Suprapubic skin (tissue), 4 donors: ENCODE results near the gene GRM1. TPM values are rescaled to one million over a fixed set of nuclear protein-coding genes. Genes with fewer than 3 reads are reported as not detected.

ENCODE experiments used
- DNase-seq, 2 donors: peaks; one replicate each; pipeline ENCODE4 v3.0.0-alpha.2; 2019; ENCODE audit warnings: low spot score in 2 of 2
- H3K27ac ChIP-seq: fragments of 200-600 bp; sonication (generic); one replicate; pipeline ENCODE4 v1.5.1; 2019
- H3K27me3 ChIP-seq: fragments of 200-600 bp; sonication (generic); one replicate; pipeline ENCODE4 v1.5.1; 2019
- H3K36me3 ChIP-seq: fragments of 200-600 bp; sonication (generic); one replicate; pipeline ENCODE4 v1.5.1; 2019
- H3K4me1 ChIP-seq: fragments of 200-600 bp; sonication (generic); one replicate; pipeline ENCODE4 v1.5.1; 2019
- H3K4me3 ChIP-seq: fragments of 200-600 bp; sonication (generic); one replicate; pipeline ENCODE4 v1.5.1; 2019; ENCODE audit warnings: mild to moderate bottlenecking
- H3K9me3 ChIP-seq: fragments of 200-600 bp; sonication (generic); one replicate; pipeline ENCODE4 v1.5.1; 2019
- CTCF ChIP-seq, 2 donors: fragments of 200-600 bp in 1 of 2; fragments of 450-650 bp in 1 of 2; sonication (generic) in 1 of 2; IDR thresholded peaks; one replicate each; pipeline ENCODE4 v1.5.1; 2016 to 2019; ENCODE audit warnings: antibody characterized with exemption in 2 of 2, mild to moderate bottlenecking in 1 of 2, moderate library complexity in 1 of 2
- EP300 ChIP-seq: sonication (generic); formaldehyde crosslinking; IDR thresholded peaks from one replicate; pipeline ENCODE4 v1.6.1; 2017; ENCODE audit warnings: antibody characterized with exemption
- POLR2A ChIP-seq, 2 donors: fragments of 450-650 bp; IDR thresholded peaks; one replicate each; pipeline ENCODE4 v1.6.1; 2017; ENCODE audit warnings: antibody characterized with exemption in 2 of 2, mild to moderate bottlenecking in 2 of 2, moderate library complexity in 2 of 2
- POLR2AphosphoS5 ChIP-seq, 3 donors: sonication (generic); formaldehyde crosslinking; IDR thresholded peaks; one replicate each; pipeline ENCODE4 v1.6.1; 2017; ENCODE audit warnings: antibody characterized with exemption in 3 of 3
- WGBS: methylation state at CpG from one replicate; pipeline ENCODE4 v1.1.5; 2018; 5-methylcytosine and 5-hydroxymethylcytosine counted together
- total RNA-seq, 4 donors: library from RNA; depleted of rRNA; stranded (reverse); fragments of >200 nt; gene quantifications; one replicate each; pipeline ENCODE4 v1.1.0, GENCODE V29; 2016

Gene GRM1
- total RNA-seq, 4 donors from 2014 or later: 0.25 to 0.48 TPM; not detected in 2

GRCh38 chr6:146246028-146246427, 217.2 kb downstream of the GRM1 start:
- no peaks in the 10 kb centered on the region for H3K9me3 ChIP-seq
- no peaks in the 10 kb centered on the region for H3K4me1 ChIP-seq
- WGBS: 70% methylated on average over 1 of the region's 1 CpG
- H3K27me3 ChIP-seq: no peaks in the 10 kb centered on the region
- TF ChIP-seq POLR2AphosphoS5 (IDR thresholded peaks at IDR 0.05) (no peak), CTCF (IDR thresholded peaks at IDR 0.05) (no peak), POLR2A (IDR thresholded peaks at IDR 0.05) (no peak)
- H3K36me3 ChIP-seq: no peaks in the 10 kb centered on the region
- no peak overlapping the region for H3K4me3 ChIP-seq
- H3K27ac ChIP-seq: no peak overlapping the region
- DNase-seq: no peak

- Histone ChIP-seq H3K36me3 (no peaks in the 10 kb centered on the region), H3K27me3 (no peaks in the 10 kb centered on the region), H3K27ac (no peak overlapping the region), H3K4me1 (no peaks in the 10 kb centered on the region), H3K9me3 (no peaks in the 10 kb centered on the region), H3K4me3 (no peak overlapping the region)
- DNase-seq: no peak
- TF ChIP-seq EP300 (no peak), POLR2A (IDR thresholded peaks at IDR 0.05) (no peak), CTCF (IDR thresholded peaks at IDR 0.05) (no peak)
Measured at GRCh38 chr6:146253691-146254090, 224.8 kb downstream of the GRM1 start.

GRCh38 chr6:146258206-146258605, 229.3 kb downstream of the GRM1 start:
- Histone ChIP-seq H3K36me3 (no peaks in the 10 kb centered on the region), H3K27ac (no peak overlapping the region), H3K9me3 (no peaks in the 10 kb centered on the region), H3K27me3 (no peaks in the 10 kb centered on the region), H3K4me1 (no peaks in the 10 kb centered on the region), H3K4me3 (no peak overlapping the region)
- WGBS: 58% methylated on average over 1 of the region's 1 CpG
- no peak for TF ChIP-seq EP300
- TF ChIP-seq POLR2AphosphoS5 (IDR thresholded peaks at IDR 0.05): no peak
- no peak for TF ChIP-seq CTCF (IDR thresholded peaks at IDR 0.05)
- no peak for TF ChIP-seq POLR2A (IDR thresholded peaks at IDR 0.05)
- no peak for DNase-seq

GRCh38 chr6:146260886-146261285, 232.0 kb downstream of the GRM1 start:
- Histone ChIP-seq H3K4me1 (no peaks in the 10 kb centered on the region), H3K27ac (no peak overlapping the region), H3K27me3 (no peaks in the 10 kb centered on the region), H3K4me3 (no peak overlapping the region), H3K36me3 (no peaks in the 10 kb centered on the region), H3K9me3 (peaks cover 4% of the 10 kb centered on the region)
- 82% methylated on average over 4 of the region's 4 CpGs for WGBS
- DNase-seq: no peak
- no peak for TF ChIP-seq CTCF (IDR thresholded peaks at IDR 0.05)
- no peak for TF ChIP-seq EP300
- TF ChIP-seq POLR2A (IDR thresholded peaks at IDR 0.05): no peak
- no peak for TF ChIP-seq POLR2AphosphoS5 (IDR thresholded peaks at IDR 0.05)

- Histone ChIP-seq H3K9me3 (peaks cover 4% of the 10 kb centered on the region), H3K4me3 (no peak overlapping the region), H3K27me3 (no peaks in the 10 kb centered on the region), H3K4me1 (no peaks in the 10 kb centered on the region), H3K27ac (no peak overlapping the region), H3K36me3 (no peaks in the 10 kb centered on the region)
- 87% methylated on average over 2 of the region's 2 CpGs for WGBS
- TF ChIP-seq POLR2AphosphoS5 (IDR thresholded peaks at IDR 0.05) (no peak), CTCF (IDR thresholded peaks at IDR 0.05) (no peak), POLR2A (IDR thresholded peaks at IDR 0.05) (no peak), EP300 (no peak)
- no peak for DNase-seq
Measured at GRCh38 chr6:146265056-146265455, 236.2 kb downstream of the GRM1 start.
